ENCODE results near the gene ERCC4. TPM values are rescaled to one million over a fixed set of nuclear protein-coding genes. Genes with fewer than 3 reads are reported as not detected.

The ERCC4 gene
- total and polyA plus RNA-seq, 2 of the 8 experiments (the other 6 are each of a cell fraction or from before 2014, with no cell fraction given), result 1.6 to 13.2 TPM

- no peak for TF ChIP-seq SRF (IDR thresholded peaks at IDR 0.05; ENCODE audit: low read depth, low read length)
- TF ChIP-seq JUND (IDR thresholded peaks at IDR 0.05; ENCODE audit: low read length), result no peak
- no peak for TF ChIP-seq GTF2F1 (IDR thresholded peaks at IDR 0.05; ENCODE audit: borderline replicate concordance, low read depth, low read length)
- TF ChIP-seq KDM4A (IDR thresholded peaks at IDR 0.05; ENCODE audit: low read depth, low read length, severe bottlenecking), result no peak
These were observed 33.5 kb downstream of the ERCC4 start (continued) for GRCh38 chr16:13953501-13953900.
